GM12873 (cell line): ENCODE measurements around the gene SLC25A44.

Experiments
- CTCF ChIP-seq: IDR thresholded peaks from 2 replicates; pipeline ENCODE4 v1.5.1; 2012; ENCODE audit warnings: low read depth, mild to moderate bottlenecking, moderate library complexity, low read length, control low read depth; ENCODE audit not compliant: insufficient read depth; ENCODE audit errors: missing control alignments

SLC25A44 gene

GRCh38 chr1:156165083-156165482, 28.8 kb upstream of the SLC25A44 start:
- no peak for TF ChIP-seq CTCF

GRCh38 chr1:156167536-156167935, 26.4 kb upstream of the SLC25A44 start:
- TF ChIP-seq CTCF, result no peak

GRCh38 chr1:156172696-156173470, 21.0 kb upstream of the SLC25A44 start:
- peak; percentile 12 for TF ChIP-seq CTCF

- TF ChIP-seq CTCF, result no peak
Measured at GRCh38 chr1:156176610-156177210, 17.2 kb upstream of the SLC25A44 start.

GRCh38 chr1:156177919-156178654, 15.8 kb upstream of the SLC25A44 start:
- no peak for TF ChIP-seq CTCF

- TF ChIP-seq CTCF, result no peak
Measured at GRCh38 chr1:156180471-156180870, 13.4 kb upstream of the SLC25A44 start.

- TF ChIP-seq CTCF, result no peak
Measured at GRCh38 chr1:156191292-156191964, 2.5 kb upstream of the SLC25A44 start.
